Measurements from ENCODE around the gene NRF1.

Gene NRF1

DNA sequence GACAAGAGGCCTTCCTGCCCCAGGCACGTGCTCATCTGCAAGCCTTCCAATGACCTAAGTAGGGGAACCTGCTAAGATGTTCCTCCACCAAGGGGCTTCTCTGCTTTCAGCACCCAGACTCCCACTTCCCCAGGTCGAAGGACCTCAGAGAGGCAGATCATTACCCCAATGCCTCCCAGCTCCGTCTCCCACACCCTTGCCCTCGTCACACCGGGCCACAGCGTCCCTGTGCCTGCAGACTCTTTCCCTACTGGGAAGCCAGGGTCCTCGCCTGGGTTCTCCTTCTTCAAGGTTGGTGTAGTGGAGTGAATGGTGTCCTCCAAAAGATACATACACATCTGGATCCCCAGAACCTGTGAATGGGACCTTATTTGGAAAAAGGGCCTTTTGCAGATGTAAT, 189.4 kb downstream of the NRF1 start:
- TF ChIP-seq POLR2AphosphoS5 (IDR thresholded peaks at IDR 0.05; ENCODE audit: low read depth, low read length), result no peak
- TF ChIP-seq TAF1 (IDR thresholded peaks at IDR 0.05; ENCODE audit: low read depth, low read length), result no peak
- TF ChIP-seq POLR2A (IDR thresholded peaks at IDR 0.05; ENCODE audit: low read depth, low read length), result no peak
- no peak for TF ChIP-seq POU2F2 (IDR thresholded peaks at IDR 0.05; ENCODE audit: low read depth, low read length)
- TF ChIP-seq SPI1 (IDR thresholded peaks at IDR 0.05; ENCODE audit: low read depth, low read length), result no peak
- no peak for TF ChIP-seq PAX5 (IDR thresholded peaks at IDR 0.05; ENCODE audit: insufficient read depth, low read length, severe bottlenecking)
- FAIRE-seq, result no peak
- no peak for DNase-seq (ENCODE audit: insufficient read length, low spot score)

GRCh38 chr7:129801882-129802281, 190.4 kb downstream of the NRF1 start:
- DNase-seq (ENCODE audit: insufficient read length, low spot score) (no peak), FAIRE-seq (no peak)
- TF ChIP-seq POLR2A (IDR thresholded peaks at IDR 0.05; ENCODE audit: low read depth, low read length) (no peak), TAF1 (IDR thresholded peaks at IDR 0.05; ENCODE audit: low read depth, low read length) (no peak), POLR2AphosphoS5 (IDR thresholded peaks at IDR 0.05; ENCODE audit: low read depth, low read length) (no peak), PAX5 (IDR thresholded peaks at IDR 0.05; ENCODE audit: insufficient read depth, low read length, severe bottlenecking) (no peak), POU2F2 (IDR thresholded peaks at IDR 0.05; ENCODE audit: low read depth, low read length) (no peak), SPI1 (IDR thresholded peaks at IDR 0.05; ENCODE audit: low read depth, low read length) (no peak)

DNA sequence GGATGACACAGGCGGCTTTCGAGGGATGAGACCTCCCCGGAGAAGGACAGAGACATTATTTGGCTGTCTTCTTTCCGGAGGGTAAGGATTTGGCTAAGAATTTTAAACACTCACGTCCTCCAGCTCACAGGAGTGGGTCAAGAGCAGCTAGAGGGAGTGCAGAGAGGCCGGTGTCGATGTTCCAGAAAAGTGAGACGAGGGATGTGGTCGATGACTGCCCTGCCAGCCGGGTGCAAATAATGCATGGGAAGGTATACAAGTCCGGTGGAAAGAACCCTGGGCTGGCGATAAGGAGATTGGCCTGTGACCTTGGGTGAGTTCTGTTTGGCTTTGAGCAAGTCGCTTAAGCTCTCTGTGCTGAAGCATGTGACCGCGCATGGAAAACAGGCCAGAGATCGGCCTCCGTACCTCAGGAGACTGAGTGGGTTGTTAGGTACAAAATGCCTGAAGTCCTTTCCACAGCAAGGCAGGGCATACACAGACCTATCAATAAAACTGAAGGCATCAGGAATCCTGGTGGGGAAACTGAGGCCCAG, 192.1 kb downstream of the NRF1 start:
- FAIRE-seq (no peak), DNase-seq (ENCODE audit: insufficient read length, low spot score) (no peak)
- no peak for TF ChIP-seq POU2F2 (IDR thresholded peaks at IDR 0.05; ENCODE audit: low read depth, low read length)
- TF ChIP-seq PAX5 (IDR thresholded peaks at IDR 0.05; ENCODE audit: insufficient read depth, low read length, severe bottlenecking), result no peak
- TF ChIP-seq POLR2A (IDR thresholded peaks at IDR 0.05; ENCODE audit: low read depth, low read length), result no peak
- no peak for TF ChIP-seq POLR2AphosphoS5 (IDR thresholded peaks at IDR 0.05; ENCODE audit: low read depth, low read length)
- no peak for TF ChIP-seq TAF1 (IDR thresholded peaks at IDR 0.05; ENCODE audit: low read depth, low read length)
- no peak for TF ChIP-seq SPI1 (IDR thresholded peaks at IDR 0.05; ENCODE audit: low read depth, low read length)

GRCh38 chr7:129804111-129804889, 192.8 kb downstream of the NRF1 start:
- FAIRE-seq (no peak), DNase-seq (ENCODE audit: insufficient read length, low spot score) (no peak)
- TF ChIP-seq SPI1 (IDR thresholded peaks at IDR 0.05; ENCODE audit: low read depth, low read length), result no peak

- DNase-seq (ENCODE audit: insufficient read length, low spot score) (no peak), FAIRE-seq (no peak)
- TF ChIP-seq POU2F2 (IDR thresholded peaks at IDR 0.05; ENCODE audit: low read depth, low read length), result no peak
- no peak for TF ChIP-seq SPI1 (IDR thresholded peaks at IDR 0.05; ENCODE audit: low read depth, low read length)
- TF ChIP-seq PAX5 (IDR thresholded peaks at IDR 0.05; ENCODE audit: insufficient read depth, low read length, severe bottlenecking), result no peak
- TF ChIP-seq TAF1 (IDR thresholded peaks at IDR 0.05; ENCODE audit: low read depth, low read length), result no peak
- no peak for TF ChIP-seq POLR2AphosphoS5 (IDR thresholded peaks at IDR 0.05; ENCODE audit: low read depth, low read length)
- no peak for TF ChIP-seq POLR2A (IDR thresholded peaks at IDR 0.05; ENCODE audit: low read depth, low read length)
Measured at GRCh38 chr7:129804890-129805719, 193.6 kb downstream of the NRF1 start.
